HG02623 (cell line): ENCODE results near the gene ANKRD33B.
"Not testable (repeated sequence)": the region's sequence is repeated elsewhere in the genome, so short reads cannot be mapped to it uniquely, and the experiment has no call there.

ENCODE experiments used
- ATAC-seq: cut with Tn5 transposase; IDR thresholded peaks from one replicate; pipeline ENCODE4 v1.9.1; 2021; ENCODE audit warnings: moderate library complexity; ENCODE audit not compliant: unreplicated experiment

ANKRD33B gene

GRCh38 chr5:10611290-10611689, 47.4 kb downstream of the ANKRD33B start:
- no peak for ATAC-seq

GRCh38 chr5:10612251-10612650, 48.4 kb downstream of the ANKRD33B start:
- no peak for ATAC-seq

GRCh38 chr5:10615693-10616092, 51.8 kb downstream of the ANKRD33B start:
- no peak for ATAC-seq

- no peak for ATAC-seq
Measured at GRCh38 chr5:10617103-10617502, 53.2 kb downstream of the ANKRD33B start.

- no peak for ATAC-seq
Measured at GRCh38 chr5:10618311-10618710, 54.4 kb downstream of the ANKRD33B start.

GRCh38 chr5:10619649-10620048, 55.8 kb downstream of the ANKRD33B start:
- ATAC-seq: no peak

- ATAC-seq: peak; percentile 52
Measured at GRCh38 chr5:10620346-10620745, 56.5 kb downstream of the ANKRD33B start.

- ATAC-seq: no peak
Measured at GRCh38 chr5:10621832-10622231, 58.0 kb downstream of the ANKRD33B start.

- ATAC-seq: no peak
Measured at GRCh38 chr5:10622810-10623209, 58.9 kb downstream of the ANKRD33B start.

GRCh38 chr5:10623305-10623910, 59.5 kb downstream of the ANKRD33B start:
- no peak for ATAC-seq

- ATAC-seq: no peak
Measured at GRCh38 chr5:10624206-10624605, 60.3 kb downstream of the ANKRD33B start.

GRCh38 chr5:10624679-10625078, 60.8 kb downstream of the ANKRD33B start:
- no peak for ATAC-seq

GRCh38 chr5:10625700-10626472, 62.0 kb downstream of the ANKRD33B start:
- ATAC-seq: no peak

GRCh38 chr5:10626473-10627013, 62.7 kb downstream of the ANKRD33B start:
- ATAC-seq: no peak

GRCh38 chr5:10627160-10627701, 63.4 kb downstream of the ANKRD33B start:
- ATAC-seq: peak; percentile 3

GRCh38 chr5:10628601-10629000, 64.7 kb downstream of the ANKRD33B start:
- ATAC-seq: no peak

GRCh38 chr5:10629682-10630081, 65.8 kb downstream of the ANKRD33B start:
- no peak for ATAC-seq

- no peak for ATAC-seq
Measured at GRCh38 chr5:10630126-10630525, 66.3 kb downstream of the ANKRD33B start.

GRCh38 chr5:10630744-10631143, 66.9 kb downstream of the ANKRD33B start:
- ATAC-seq: not testable (repeated sequence)

- ATAC-seq: peak; percentile 0
Measured at GRCh38 chr5:10631316-10631996, 67.6 kb downstream of the ANKRD33B start.

- peak; percentile 39 for ATAC-seq
Measured at GRCh38 chr5:10632110-10632761, 68.4 kb downstream of the ANKRD33B start.
